H1 (cell line): Measurements from ENCODE around the gene AHI1. TPM values are rescaled to one million over a fixed set of nuclear protein-coding genes. Genes with fewer than 3 reads are reported as not detected.

Experiments used
- CTCF ChIA-PET: fragments of 300-600 bp; sonication (Branson Sonifier 250); formaldehyde crosslinking; loops from one replicate; lab custom pipeline; 2021; ENCODE audit not compliant: partially characterized antibody; lab: Charles Lee
- POLR2A ChIA-PET: fragments of 300-600 bp; sonication (Branson Sonifier 250); formaldehyde crosslinking; loops from one replicate; lab custom pipeline; 2021; ENCODE audit warnings: inconsistent platforms; ENCODE audit not compliant: partially characterized antibody; lab: Charles Lee
- DNase-seq, 2 experiments: peaks; one replicate each; pipeline versions ENCODE4 v3.0.0 to v3.0.0-alpha.2; 2010 to 2022; ENCODE audit warnings: low spot score in 2 of 2, low read depth in 1 of 2, mixed read lengths in 1 of 2
- FAIRE-seq: peaks from 2 replicates; lab custom pipeline; 2011; peaks lifted over from hg19 to GRCh38; lab: Jason Lieb, UNC
- H2AFZ ChIP-seq: 2 replicates; pipeline ENCODE4 v1.8.1; 2012; ENCODE audit warnings: low read length, inconsistent platforms
- H2AK5ac ChIP-seq: 2 replicates; pipeline ENCODE4 v1.6.1; 2013; ENCODE audit warnings: low read depth, low read length
- H2BK120ac ChIP-seq: replicated peaks from 2 replicates; pipeline ENCODE3; 2013; ENCODE audit warnings: low read depth, low read length, inconsistent platforms
- H2BK12ac ChIP-seq: 2 replicates; pipeline ENCODE4 v1.6.1; 2013; ENCODE audit warnings: low read depth, low read length
- H2BK15ac ChIP-seq: 2 replicates; pipeline ENCODE4 v1.6.1; 2013; ENCODE audit warnings: low read length
- H2BK20ac ChIP-seq: 2 replicates; pipeline ENCODE4 v1.6.1; 2013; ENCODE audit warnings: low read length
- H2BK5ac ChIP-seq: 2 replicates; pipeline ENCODE4 v1.6.1; 2013; ENCODE audit warnings: low read depth, low read length
- H3K14ac ChIP-seq: 2 replicates; pipeline ENCODE4 v1.6.1; 2013; ENCODE audit warnings: inconsistent platforms; ENCODE audit not compliant: insufficient read length
- H3K18ac ChIP-seq: 2 replicates; pipeline ENCODE4 v1.6.1; 2013; ENCODE audit warnings: low read length; ENCODE audit errors: extremely low read depth
- H3K23ac ChIP-seq: 2 replicates; pipeline ENCODE4 v1.6.1; 2013; ENCODE audit warnings: inconsistent platforms; ENCODE audit not compliant: insufficient read length
- H3K23me2 ChIP-seq: 2 replicates; pipeline ENCODE4 v1.6.1; 2013; ENCODE audit warnings: low read depth, low read length
- H3K27ac ChIP-seq: 2 replicates; pipeline ENCODE4 v1.6.1; 2011; ENCODE audit warnings: low read depth, low read length, inconsistent platforms
- H3K27me3 ChIP-seq, 4 experiments: replicated peaks in 1 of 4; 1 replicate in 1 of 4; 2 replicates in 3 of 4; pipeline versions ENCODE4 v1.6.1 to v1.8.1; 2011 to 2013; ENCODE audit warnings: low read length in 3 of 4, mild to moderate bottlenecking in 3 of 4, inconsistent platforms in 2 of 4, mixed read lengths in 2 of 4, moderate library complexity in 1 of 4; ENCODE audit not compliant: control insufficient read depth in 3 of 4, insufficient read depth in 3 of 4; ENCODE audit errors: extremely low read depth in 1 of 4
- H3K36me3 ChIP-seq, 4 experiments: 2 replicates each; pipeline versions ENCODE4 v1.6.1 to v1.8.1; 2011 to 2013; ENCODE audit warnings: mild to moderate bottlenecking in 4 of 4, low read length in 3 of 4, moderate library complexity in 2 of 4, control low read depth in 1 of 4, inconsistent platforms in 1 of 4; ENCODE audit not compliant: insufficient read depth in 4 of 4, control insufficient read depth in 2 of 4
- H3K4ac ChIP-seq: replicated peaks from 2 replicates; pipeline ENCODE3; 2013; ENCODE audit warnings: low read length, low read depth, mixed read lengths, inconsistent platforms; ENCODE audit not compliant: insufficient read length
- H3K4me1 ChIP-seq, 4 experiments: replicated peaks in 1 of 4; 1 replicate in 1 of 4; 2 replicates in 3 of 4; pipeline versions ENCODE4 v1.6.1 to v1.8.1; 2011 to 2013; ENCODE audit warnings: low read length in 3 of 4, inconsistent platforms in 2 of 4, mixed read lengths in 1 of 4; ENCODE audit not compliant: insufficient read depth in 4 of 4, control insufficient read depth in 3 of 4
- H3K4me2 ChIP-seq, 2 experiments: 2 replicates each; pipeline versions ENCODE4 v1.6.1 to v1.8.1; 2011 to 2013; ENCODE audit warnings: low read depth in 2 of 2, low read length in 2 of 2, control low read depth in 1 of 2, inconsistent platforms in 1 of 2, mild to moderate bottlenecking in 1 of 2; ENCODE audit not compliant: insufficient read depth in 1 of 2
- H3K4me3 ChIP-seq, 4 experiments: fragments of 200-600, 300-600 bp in 1 of 4; sonication (generic), shearing (Covaris generic), sonication (Bioruptor Twin) in 1 of 4; 2 replicates each; pipeline versions ENCODE4 v1.5.1 to v1.8.1; 2011 to 2016; ENCODE audit warnings: low read length in 4 of 4, low read depth in 3 of 4, control low read depth in 2 of 4, inconsistent platforms in 2 of 4, mild to moderate bottlenecking in 2 of 4, mixed read lengths in 1 of 4, moderate library complexity in 1 of 4; ENCODE audit not compliant: insufficient read depth in 2 of 4; ENCODE audit errors: extremely low read depth in 1 of 4
- H3K56ac ChIP-seq: replicated peaks from 2 replicates; pipeline ENCODE3; 2013; ENCODE audit warnings: low read depth, mild to moderate bottlenecking, mixed read lengths, low read length, inconsistent platforms; ENCODE audit not compliant: insufficient read length
- H3K79me1 ChIP-seq: 2 replicates; pipeline ENCODE4 v1.6.1; 2013; ENCODE audit warnings: low read depth, low read length, control low read depth
- H3K79me2 ChIP-seq, 2 experiments: 2 replicates each; pipeline versions ENCODE4 v1.6.1 to v1.8.1; 2012 to 2013; ENCODE audit warnings: low read length in 2 of 2, mild to moderate bottlenecking in 2 of 2, inconsistent platforms in 1 of 2; ENCODE audit not compliant: insufficient read depth in 2 of 2, control insufficient read depth in 1 of 2
- H3K9ac ChIP-seq, 4 experiments: replicated peaks in 1 of 4; 1 replicate in 1 of 4; 2 replicates in 3 of 4; pipeline versions ENCODE4 v1.6.1 to v1.8.1; 2011 to 2013; ENCODE audit warnings: low read depth in 3 of 4, low read length in 3 of 4, control low read depth in 2 of 4, mild to moderate bottlenecking in 2 of 4, moderate library complexity in 2 of 4, inconsistent platforms in 1 of 4; ENCODE audit errors: extremely low read depth in 1 of 4
- H3K9me3 ChIP-seq, 2 experiments: 2 replicates each; pipeline versions ENCODE4 v1.6.1 to v1.8.1; 2012 to 2013; ENCODE audit warnings: mild to moderate bottlenecking in 2 of 2, moderate library complexity in 2 of 2, control low read depth in 1 of 2, inconsistent platforms in 1 of 2, low read depth in 1 of 2, low read length in 1 of 2, mixed read lengths in 1 of 2; ENCODE audit not compliant: insufficient read depth in 2 of 2
- H4K20me1 ChIP-seq, 2 experiments: replicated peaks in 1 of 2; 2 replicates each; pipeline versions ENCODE3 to v1.8.1; 2011 to 2013; ENCODE audit warnings: inconsistent platforms in 2 of 2, low read length in 2 of 2, mild to moderate bottlenecking in 1 of 2; ENCODE audit not compliant: insufficient read depth in 2 of 2, control insufficient read depth in 1 of 2
- H4K5ac ChIP-seq: 2 replicates; pipeline ENCODE4 v1.6.1; 2013; ENCODE audit warnings: low read length, low read depth, mixed read lengths, inconsistent platforms; ENCODE audit not compliant: insufficient read length
- H4K8ac ChIP-seq: 2 replicates; pipeline ENCODE4 v1.8.0; 2013; ENCODE audit warnings: mild to moderate bottlenecking, moderate library complexity, low read length, inconsistent platforms; ENCODE audit not compliant: insufficient read depth; ENCODE audit errors: extremely low read depth
- H4K91ac ChIP-seq: replicated peaks from 2 replicates; pipeline ENCODE3; 2013; ENCODE audit warnings: low read length, mixed read lengths, inconsistent platforms; ENCODE audit not compliant: insufficient read length
- BCL11A ChIP-seq, 2 experiments: IDR thresholded peaks; one replicate each; pipeline ENCODE4 v1.6.1; 2011; ENCODE audit warnings: low read depth in 2 of 2, low read length in 2 of 2, mild to moderate bottlenecking in 2 of 2
- CBX5 ChIP-seq: fragments of 300-800, 300-1000 bp; sonication (generic); IDR thresholded peaks from 2 replicates; pipeline ENCODE4 v1.7.1; 2016; ENCODE audit warnings: antibody characterized with exemption, low read length, low read depth
- GABPA ChIP-seq: IDR thresholded peaks from 2 replicates; pipeline ENCODE4 v1.6.1; 2011; ENCODE audit warnings: mild to moderate bottlenecking, low read length, moderate library complexity, borderline replicate concordance; ENCODE audit not compliant: insufficient read depth
- KDM4A ChIP-seq: IDR thresholded peaks from one replicate; pipeline ENCODE4 v1.7.1; 2012; ENCODE audit warnings: low read depth, mild to moderate bottlenecking, moderate library complexity, low read length, inconsistent platforms; ENCODE audit not compliant: severe bottlenecking
- PHF8 ChIP-seq: fragments of 200-600 bp; sonication (generic); conservative IDR thresholded peaks from 2 replicates; pipeline ENCODE4 v1.7.1; 2012; ENCODE audit warnings: low read depth, mild to moderate bottlenecking, inconsistent platforms, low read length, moderate library complexity
- POLR2AphosphoS5 ChIP-seq: IDR thresholded peaks from 2 replicates; pipeline ENCODE4 v1.6.1; 2011; ENCODE audit warnings: low read depth, low read length
- SP2 ChIP-seq: IDR thresholded peaks from 2 replicates; pipeline ENCODE4 v1.6.1; 2012; ENCODE audit warnings: mild to moderate bottlenecking, low read length, inconsistent platforms
- ZNF274 ChIP-seq: IDR thresholded peaks from 2 replicates; pipeline ENCODE4 v1.7.0; 2012; ENCODE audit warnings: low read length, borderline replicate concordance; ENCODE audit errors: extremely low read depth
- WGBS, 2 experiments: shearing (Covaris generic) in 1 of 2; methylation state at CpG; one replicate each; pipeline versions ENCODE4 v1.1.6 to v1.1.7; 2013 to 2015; ENCODE audit warnings: low lambda C conversion rate in 2 of 2, mixed read lengths in 2 of 2, inconsistent platforms in 1 of 2, low coverage in 1 of 2, missing lambda C conversion rate in 1 of 2; ENCODE audit not compliant: insufficient replicate concordance in 2 of 2, insufficient coverage in 1 of 2, insufficient read length in 1 of 2; ENCODE audit errors: extremely low coverage in 1 of 2, missing lambda C conversion rate in 1 of 2; 5-methylcytosine and 5-hydroxymethylcytosine counted together
- polyA plus RNA-seq, 7 experiments: library from polyadenylated mRNA; depleted of rRNA in 3 of 7; stranded (reverse) in 5 of 7; unstranded in 2 of 7; fragments of >200 nt in 5 of 7; fragments of 200-250 nt in 2 of 7; gene quantifications; 1 replicate in 5 of 7; 2 replicates in 1 of 7; 4 replicates in 1 of 7; pipeline versions ENCODE4 v1.2.1 to v1.2.3, GENCODE V29; 2011 to 2013; ENCODE audit warnings: missing spikeins in 2 of 7, mixed read lengths in 2 of 7
- total RNA-seq: library from RNA; stranded (reverse); fragmentation: NEBNext Ultra II Directional; extraction: Animal tissue kit (Norgen Biotek cat#: 25700); gene quantifications from 2 replicates; pipeline ENCODE4 v1.2.1, GENCODE V29; 2021

Gene AHI1
- total and polyA plus RNA-seq, 2 of the 8 experiments (the other 6 are each of a cell fraction or from before 2014, with no cell fraction given), result 4.2 to 19.6 TPM

DNA sequence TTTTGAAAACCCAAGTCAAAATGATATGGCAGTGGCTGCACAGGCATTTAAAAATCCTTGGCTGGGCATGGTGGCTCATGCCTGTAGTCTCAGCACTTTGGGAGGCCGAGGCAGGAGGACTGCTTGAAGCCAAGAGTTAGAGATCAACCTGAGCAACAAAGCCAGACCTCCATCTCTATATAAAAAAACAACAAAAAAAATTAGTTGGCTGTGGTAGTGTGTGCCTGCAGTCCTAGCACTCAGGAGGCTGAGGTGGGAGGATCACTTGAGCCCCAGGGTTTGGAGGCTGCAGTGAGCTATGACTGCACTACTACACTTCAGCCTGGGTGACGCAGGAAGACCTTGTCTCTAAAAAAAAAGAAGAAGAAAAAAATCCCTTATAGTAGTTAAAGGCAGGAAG lies 173.6 kb downstream of the AHI1 start:
- Histone ChIP-seq H2AFZ (no peak overlapping the region), H3K4me2 (no peak overlapping the region), H4K20me1 (no peaks in the 10 kb centered on the region), H2BK15ac (no peak overlapping the region), H4K8ac (no peak overlapping the region), H3K36me3 (no peaks in the 10 kb centered on the region), H3K4me1 (peaks cover 0 to 5% (median 0%) of the 10 kb centered on the region in 4 experiments; a peak in 2 of 7 replicates), H3K56ac (no peak overlapping the region), H3K4me3 (no peak overlapping the region), H3K23me2 (no peaks in the 10 kb centered on the region), H3K27ac (no peak overlapping the region), H3K14ac (no peak overlapping the region), H2AK5ac (no peak overlapping the region), H3K9ac (no peak overlapping the region), H2BK12ac (no peak overlapping the region), H3K79me2 (no peaks in the 10 kb centered on the region), H2BK20ac (no peak overlapping the region), H3K18ac (no peak overlapping the region), H4K5ac (no peak overlapping the region), H3K27me3 (no peaks in the 10 kb centered on the region), H2BK5ac (no peak overlapping the region), H3K4ac (no peak overlapping the region), H3K23ac (no peak overlapping the region), H3K79me1 (no peaks in the 10 kb centered on the region), H4K91ac (no peak overlapping the region), H3K9me3 (no peaks in the 10 kb centered on the region), H2BK120ac (no peak overlapping the region)
- TF ChIP-seq PHF8, result no peak
- TF ChIP-seq KDM4A, result no peak
- no peak for TF ChIP-seq SP2
- TF ChIP-seq GABPA, result no peak
- TF ChIP-seq BCL11A (IDR thresholded peaks at IDR 0.05; ENCODE audit: low read depth in 2 of 2, low read length in 2 of 2), result no peak
- TF ChIP-seq CBX5, result no peak
- no peak for TF ChIP-seq ZNF274
- TF ChIP-seq POLR2AphosphoS5, result no peak
- DNase-seq (no peak), FAIRE-seq (no peak)
- CTCF ChIA-PET, result no interaction called here
- POLR2A ChIA-PET, result no interaction called here
- 74% methylated on average over 2 of the region's 2 CpGs; no CpG with 5 or more reads in 1 of the 2 experiments for WGBS, 2 experiments
